PC-9 (cell line): ENCODE data around the gene TNPO2.

ENCODE experiments used
- EZH2 ChIP-seq: fragments of 200-600 bp; sonication (generic); IDR thresholded peaks from 2 replicates; pipeline ENCODE4 v1.8.0; 2017; ENCODE audit warnings: antibody characterized with exemption, low read depth
- TF ChIP-seq, protein P1 (sequence below): fragments of 200-600 bp; sonication (generic); conservative IDR thresholded peaks from 2 replicates; pipeline ENCODE4 v1.6.1; 2017; ENCODE audit warnings: mixed run types, antibody characterized with exemption, mild to moderate bottlenecking, moderate library complexity

DNA sequence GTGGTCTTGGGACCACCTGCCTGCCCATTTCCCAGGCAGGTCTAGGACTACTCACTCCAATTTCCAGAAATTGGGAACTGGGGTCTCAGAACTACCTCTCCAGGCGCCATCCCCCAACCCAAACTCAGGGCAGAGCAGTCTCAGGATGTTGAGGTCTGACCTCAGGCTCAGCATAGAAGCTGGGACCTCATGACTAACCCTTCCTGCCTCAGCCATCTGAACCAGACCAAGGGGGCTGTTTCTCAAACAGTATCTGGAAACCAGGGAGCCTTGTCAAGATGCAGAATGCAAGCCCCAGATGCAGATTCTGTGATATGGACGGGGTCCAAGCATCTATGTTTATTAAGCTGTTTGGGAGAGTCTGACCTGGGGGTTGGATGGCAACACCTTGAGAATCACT lies 28.6 kb downstream of the TNPO2 start:
- TF ChIP-seq, protein P1, sequence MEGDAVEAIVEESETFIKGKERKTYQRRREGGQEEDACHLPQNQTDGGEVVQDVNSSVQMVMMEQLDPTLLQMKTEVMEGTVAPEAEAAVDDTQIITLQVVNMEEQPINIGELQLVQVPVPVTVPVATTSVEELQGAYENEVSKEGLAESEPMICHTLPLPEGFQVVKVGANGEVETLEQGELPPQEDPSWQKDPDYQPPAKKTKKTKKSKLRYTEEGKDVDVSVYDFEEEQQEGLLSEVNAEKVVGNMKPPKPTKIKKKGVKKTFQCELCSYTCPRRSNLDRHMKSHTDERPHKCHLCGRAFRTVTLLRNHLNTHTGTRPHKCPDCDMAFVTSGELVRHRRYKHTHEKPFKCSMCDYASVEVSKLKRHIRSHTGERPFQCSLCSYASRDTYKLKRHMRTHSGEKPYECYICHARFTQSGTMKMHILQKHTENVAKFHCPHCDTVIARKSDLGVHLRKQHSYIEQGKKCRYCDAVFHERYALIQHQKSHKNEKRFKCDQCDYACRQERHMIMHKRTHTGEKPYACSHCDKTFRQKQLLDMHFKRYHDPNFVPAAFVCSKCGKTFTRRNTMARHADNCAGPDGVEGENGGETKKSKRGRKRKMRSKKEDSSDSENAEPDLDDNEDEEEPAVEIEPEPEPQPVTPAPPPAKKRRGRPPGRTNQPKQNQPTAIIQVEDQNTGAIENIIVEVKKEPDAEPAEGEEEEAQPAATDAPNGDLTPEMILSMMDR, result no peak
- TF ChIP-seq EZH2, result no peak
